GM13976 (cell line): ENCODE measurements around the gene MYBBP1A.

Source experiments
- DNase-seq: peaks from one replicate; pipeline ENCODE4 v3.0.0; 2012; ENCODE audit warnings: low spot score
- CTCF ChIP-seq: IDR thresholded peaks from 2 replicates; pipeline ENCODE4 v1.5.1; 2012; ENCODE audit warnings: borderline replicate concordance, mild to moderate bottlenecking; ENCODE audit not compliant: insufficient read depth; ENCODE audit errors: extremely low read depth, missing control alignments, control extremely low read depth
- in situ Hi-C: fragments of 300-500 bp; cut with MboI; formaldehyde crosslinking; loops from one replicate; pipeline ENCODE4 v1.12.0; 2022; ENCODE audit warnings: low sequenced_read_pairs, mixed read lengths, inconsistent platforms; ENCODE audit not compliant: unreplicated experiment

Gene MYBBP1A

GRCh38 chr17:4545217-4545951 lies 9.8 kb downstream of the MYBBP1A start:
- no peak for DNase-seq
- in situ Hi-C loops: no loop called here
- no peak for TF ChIP-seq CTCF

DNA sequence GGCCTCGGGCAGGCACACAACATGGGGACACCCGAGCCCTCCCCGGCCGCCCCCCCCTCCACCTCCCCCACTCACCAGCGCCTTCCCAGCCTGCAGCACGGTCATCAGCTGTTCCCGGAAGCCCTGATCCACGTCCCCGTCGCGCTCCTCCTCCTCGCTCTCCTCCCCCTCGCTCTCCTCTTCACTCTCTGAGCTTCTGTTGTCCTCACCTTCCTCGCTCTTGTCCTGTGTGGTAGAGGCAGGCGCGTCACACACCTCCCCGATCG lies 10.3 kb downstream of the MYBBP1A start:
- in situ Hi-C loops: no loop called here
- TF ChIP-seq CTCF: no peak
- DNase-seq: no peak

GRCh38 chr17:4544135-4544950 lies 10.8 kb downstream of the MYBBP1A start:
- no peak for TF ChIP-seq CTCF
- no peak for DNase-seq
- in situ Hi-C loops: no loop called here

GRCh38 chr17:4543557-4544026 lies 11.6 kb downstream of the MYBBP1A start:
- in situ Hi-C loops: no loop called here
- no peak for DNase-seq
- no peak for TF ChIP-seq CTCF

DNA sequence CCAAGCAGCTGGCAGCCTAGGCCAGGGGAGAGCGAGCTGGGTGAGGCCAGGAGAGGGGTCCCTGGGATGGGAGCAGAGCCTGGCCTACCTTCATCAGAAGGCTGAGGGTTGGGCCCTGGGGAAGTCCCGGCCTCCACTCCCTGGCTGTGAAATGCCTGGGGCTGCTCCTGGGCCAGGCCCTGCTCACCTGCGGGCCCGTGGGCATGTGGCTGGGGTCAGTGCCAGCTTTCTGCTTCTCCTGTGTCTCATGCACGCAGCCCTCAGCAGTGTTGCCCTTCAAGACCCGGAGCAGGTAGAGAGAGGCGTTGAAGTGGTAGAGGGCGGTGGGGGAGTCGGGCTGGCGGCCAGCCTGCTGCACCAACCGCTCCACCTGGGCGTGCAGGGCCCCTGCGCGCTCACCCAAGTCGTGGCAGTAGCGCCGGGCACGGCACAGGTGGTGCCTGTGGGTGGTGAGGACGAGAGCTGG lies 12.4 kb downstream of the MYBBP1A start:
- no peak for TF ChIP-seq CTCF
- DNase-seq: no peak
- in situ Hi-C loops: no loop called here

DNA sequence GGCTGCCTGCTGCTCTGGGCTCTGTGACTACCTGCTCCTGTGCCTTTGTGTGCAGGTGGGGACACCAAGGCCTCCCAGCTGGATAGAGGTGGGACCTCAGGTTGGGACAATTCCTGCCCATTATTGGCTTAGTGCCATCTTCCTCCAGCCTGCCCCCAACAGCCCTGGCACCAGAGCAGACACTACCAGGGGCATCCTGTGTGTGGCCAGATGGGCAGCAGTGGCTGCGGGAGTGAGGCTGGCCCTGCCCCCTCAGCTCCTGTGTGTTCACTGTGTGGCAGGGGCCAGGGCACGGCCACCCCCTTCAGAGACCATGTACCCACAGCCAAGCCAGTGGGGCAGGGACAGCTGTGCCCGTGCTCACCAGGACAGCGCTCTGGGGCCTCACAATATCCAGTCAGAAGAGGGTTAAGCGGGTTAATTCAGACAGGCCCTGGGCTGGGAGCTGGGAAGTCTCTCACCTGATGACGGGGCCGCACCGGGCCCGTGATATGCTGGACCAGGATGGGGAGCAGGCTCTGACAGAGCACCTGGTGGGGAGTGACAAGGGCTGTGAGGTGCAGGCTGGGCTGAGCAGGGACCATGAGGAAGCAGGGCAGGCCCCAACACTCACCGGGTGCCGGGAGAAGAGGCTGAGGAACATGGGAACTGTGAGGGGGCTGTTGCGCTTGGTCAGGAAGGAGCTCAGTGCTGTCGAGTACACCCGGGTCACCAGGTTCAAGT lies 13.0 kb downstream of the MYBBP1A start:
- in situ Hi-C loops: no loop called here
- TF ChIP-seq CTCF: no peak
- DNase-seq: no peak
